GM21381 (cell line): ENCODE measurements around the gene PLG.
"Not testable (repeated sequence)": the region's sequence is repeated elsewhere in the genome, so short reads cannot be mapped to it uniquely, and the experiment has no call there.

Experiments used
- ATAC-seq: cut with Tn5 transposase; IDR thresholded peaks from one replicate; pipeline ENCODE4 v1.9.1; 2021; ENCODE audit warnings: mild to moderate bottlenecking, moderate library complexity; ENCODE audit not compliant: unreplicated experiment

PLG gene

DNA sequence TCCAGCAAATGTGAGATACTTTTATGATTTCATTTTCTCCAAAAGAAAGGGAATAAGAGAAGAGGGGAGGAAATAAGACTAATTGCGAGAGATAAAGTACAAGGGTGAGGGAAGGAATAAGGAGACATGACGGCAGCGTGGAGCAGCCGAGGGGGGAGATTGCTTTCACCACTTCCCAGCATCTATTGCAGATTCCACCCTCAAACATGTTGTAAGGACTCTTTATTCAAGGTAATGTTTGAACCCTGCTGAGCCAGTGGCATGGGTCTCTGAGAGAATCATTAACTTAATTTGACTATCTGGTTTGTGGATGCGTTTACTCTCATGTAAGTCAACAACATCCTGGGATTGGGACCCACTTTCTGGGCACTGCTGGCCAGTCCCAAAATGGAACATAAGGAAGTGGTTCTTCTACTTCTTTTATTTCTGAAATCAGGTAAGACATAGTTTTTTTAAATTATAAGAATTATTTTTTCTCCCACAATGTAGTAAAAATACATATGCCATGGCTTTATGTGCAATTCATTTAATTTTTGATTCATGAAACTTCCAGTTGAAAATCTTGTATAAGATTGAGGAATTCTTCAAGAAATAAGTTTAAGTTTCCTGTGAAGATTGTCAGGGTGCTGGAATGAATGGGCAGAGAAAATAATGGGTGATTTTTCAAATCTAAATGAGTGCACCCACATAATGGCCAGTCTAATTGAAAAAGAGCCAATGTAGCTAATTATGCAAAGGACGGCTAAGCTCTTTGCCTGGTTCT lies at the start of gene PLG:
TSS of gene PLG (plus strand) at position 327 of the 763 bp plus-strand sequence. CDS start at position 388, 61 bp downstream.
- ATAC-seq, result not testable (repeated sequence)

DNA sequence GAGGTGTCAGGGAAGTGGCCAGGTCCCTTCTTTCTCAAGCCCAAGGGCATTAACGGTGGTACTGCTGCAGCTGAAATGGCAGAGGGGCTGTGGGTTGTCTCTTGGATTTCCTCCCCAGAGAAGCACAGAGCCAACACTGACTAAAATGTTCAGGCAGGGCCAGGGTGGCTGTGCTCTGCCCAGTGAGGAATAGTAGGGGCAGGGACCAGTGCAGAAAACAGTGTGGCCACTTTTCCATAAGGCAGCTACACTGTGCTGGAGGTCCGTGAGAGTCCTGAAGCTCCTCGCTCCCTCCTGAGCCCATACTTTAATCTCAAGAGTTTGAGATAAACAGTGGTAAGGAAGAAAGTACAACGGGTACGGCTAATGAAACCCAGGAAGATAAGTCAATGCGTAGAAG lies 42.5 kb upstream of the PLG start:
- no peak for ATAC-seq

DNA sequence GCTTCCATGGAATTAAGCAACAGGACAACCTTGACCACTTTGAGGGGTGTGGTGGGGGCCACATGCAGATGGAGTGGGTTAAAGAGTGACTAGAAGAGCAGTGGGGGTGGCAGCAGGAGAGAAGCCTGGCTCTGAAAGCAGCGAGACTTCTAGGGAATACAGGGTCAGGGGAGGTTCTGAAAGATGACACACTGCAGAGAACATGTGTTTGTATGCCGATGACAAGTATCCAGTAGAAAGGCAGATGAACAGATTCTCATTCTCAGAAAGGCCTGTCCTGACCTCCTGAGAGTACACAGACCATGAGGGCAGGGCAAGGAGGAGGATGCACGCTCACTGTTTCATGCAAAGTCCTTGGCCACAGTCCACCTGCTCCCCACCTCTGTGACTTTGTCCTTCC lies 40.8 kb upstream of the PLG start:
- ATAC-seq, result no peak

DNA sequence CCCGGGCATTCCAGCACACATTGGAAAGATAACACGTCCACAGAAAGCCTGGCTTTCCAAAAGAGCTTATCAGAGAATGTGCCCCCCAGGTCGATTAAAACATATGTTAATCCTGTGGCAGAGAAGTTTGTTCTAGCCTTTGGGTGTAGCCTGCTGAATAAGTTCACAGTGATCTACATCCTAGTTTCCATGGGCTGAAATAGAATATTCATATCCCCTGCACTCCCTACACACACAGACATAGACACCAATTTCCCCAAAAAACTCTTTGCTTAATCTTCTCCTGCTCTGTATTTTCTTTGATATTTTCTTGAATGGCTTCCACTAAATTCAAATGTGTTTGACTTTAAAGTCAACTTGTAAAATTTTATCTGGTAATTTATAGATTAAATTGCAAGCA lies 39.6 kb upstream of the PLG start:
- no peak for ATAC-seq

DNA sequence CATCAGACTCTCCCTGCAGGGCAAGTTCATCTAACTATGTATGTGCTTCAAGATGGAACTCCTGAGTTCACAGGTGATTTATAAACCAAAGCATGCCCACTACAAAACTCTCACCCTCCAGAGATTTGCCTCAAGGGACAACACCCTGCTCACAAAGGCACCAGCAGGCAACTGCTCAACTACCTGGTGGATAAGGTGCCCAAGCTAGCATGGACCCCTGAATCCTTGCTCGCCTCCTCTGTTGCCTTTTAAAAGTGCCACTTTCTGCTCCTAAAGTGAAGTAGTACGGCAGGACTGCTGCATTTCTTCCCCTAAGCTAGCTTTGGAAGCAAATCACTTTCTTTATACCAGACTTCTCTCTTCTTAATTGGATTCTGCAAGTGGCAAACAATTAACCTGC lies 39.2 kb upstream of the PLG start:
- ATAC-seq, result no peak

DNA sequence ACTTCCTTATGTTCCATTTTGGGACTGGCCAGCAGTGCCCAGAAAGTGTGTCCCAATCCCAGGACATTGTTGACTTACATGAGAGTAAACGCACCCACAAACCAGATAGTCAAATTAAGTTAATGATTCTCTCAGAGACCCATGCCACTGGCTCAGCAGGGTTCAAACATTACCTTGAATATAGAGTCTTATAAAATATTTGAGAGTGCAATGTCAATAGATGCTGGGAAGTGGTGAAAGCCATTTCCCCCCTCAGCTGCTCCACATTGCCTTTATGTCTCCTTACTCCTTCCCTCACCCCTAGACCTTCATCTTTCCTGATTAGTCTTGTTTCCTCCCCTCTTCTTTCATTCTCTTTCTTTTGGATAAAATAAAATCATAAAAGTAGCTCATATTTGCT lies 37.8 kb upstream of the PLG start, which contains the start of gene LPA:
TSS of gene LPA (minus strand) at position 78 of the 400 bp plus-strand sequence. CDS start at position 17, 61 bp downstream.
- ATAC-seq, result not testable (repeated sequence)

DNA sequence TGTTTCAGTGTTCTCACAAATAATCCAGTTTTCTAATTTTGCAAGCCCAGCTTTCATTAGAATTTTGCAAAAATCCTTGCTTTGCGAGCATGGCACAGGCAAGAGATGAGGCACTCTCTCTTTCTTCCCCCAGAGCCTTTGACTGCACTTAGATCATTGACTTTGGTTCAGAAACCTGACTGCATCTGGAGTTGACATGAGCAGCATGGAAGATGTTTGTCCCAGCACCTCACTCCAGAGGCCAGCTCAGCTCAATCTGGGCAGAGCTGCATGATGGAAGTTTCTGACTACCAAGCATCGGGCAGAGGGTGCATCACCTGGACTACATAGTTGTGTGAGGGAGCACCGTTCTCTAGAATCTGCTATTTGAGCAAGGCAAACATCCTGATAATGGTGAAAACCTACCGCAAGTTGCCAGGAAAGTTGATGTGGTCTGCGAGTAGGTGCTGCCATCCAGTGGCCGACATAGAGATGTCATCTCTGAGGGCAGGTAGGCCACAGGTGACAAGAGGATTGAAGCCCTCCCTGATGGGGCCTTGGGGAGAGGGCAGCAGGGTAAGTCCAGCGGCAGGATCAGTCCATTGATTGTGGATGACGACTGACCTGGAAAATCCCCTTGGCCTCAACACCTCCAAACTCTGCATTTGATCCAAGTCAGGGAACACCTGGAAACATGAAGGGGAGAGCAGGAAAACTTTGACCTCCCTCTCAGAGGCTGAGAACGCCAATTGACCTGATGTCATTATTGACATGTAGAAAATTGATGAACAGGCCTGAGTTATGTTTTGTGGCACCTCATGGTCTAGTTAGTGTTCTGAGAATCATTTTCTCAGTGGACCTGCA lies 34.2 kb upstream of the PLG start:
- peak; percentile 75 for ATAC-seq

DNA sequence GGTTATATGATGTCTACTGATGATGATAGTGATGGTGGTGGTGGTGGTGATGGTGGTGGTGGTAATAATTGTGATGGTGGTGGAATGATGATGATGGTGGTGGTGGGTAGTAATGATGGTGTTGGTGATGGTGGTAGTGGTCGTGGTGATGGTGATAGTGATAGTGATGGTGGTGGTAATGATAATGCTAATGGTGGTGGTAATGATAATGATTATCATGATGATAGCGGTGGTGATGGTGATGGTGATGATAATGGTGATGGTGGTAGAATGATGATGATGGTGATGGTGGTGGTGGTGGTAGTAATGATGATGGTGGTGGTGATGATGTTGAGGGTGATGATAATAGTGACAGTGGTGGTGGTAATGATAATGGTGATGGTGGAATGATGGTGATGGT lies 33.5 kb upstream of the PLG start:
- no peak for ATAC-seq

DNA sequence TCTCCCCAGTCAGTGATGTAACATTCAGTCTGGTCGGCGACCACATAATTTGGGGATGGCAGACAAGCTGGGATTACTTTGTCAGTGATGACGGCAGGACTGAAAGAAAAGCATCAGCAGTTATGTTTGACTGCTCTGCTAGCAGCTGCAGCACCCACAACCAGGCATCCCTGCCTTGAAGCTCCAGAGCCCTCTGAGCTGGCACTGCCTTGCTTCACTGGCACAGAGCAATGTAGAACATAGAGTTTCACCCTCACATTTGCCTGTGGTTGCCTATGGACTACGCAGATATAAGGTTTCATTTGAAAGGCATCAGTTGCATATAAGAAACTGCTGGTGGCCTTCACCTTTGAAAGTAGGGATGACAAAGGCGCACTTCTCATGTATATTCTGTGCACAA lies 25.6 kb upstream of the PLG start:
- ATAC-seq, result not testable (repeated sequence)

DNA sequence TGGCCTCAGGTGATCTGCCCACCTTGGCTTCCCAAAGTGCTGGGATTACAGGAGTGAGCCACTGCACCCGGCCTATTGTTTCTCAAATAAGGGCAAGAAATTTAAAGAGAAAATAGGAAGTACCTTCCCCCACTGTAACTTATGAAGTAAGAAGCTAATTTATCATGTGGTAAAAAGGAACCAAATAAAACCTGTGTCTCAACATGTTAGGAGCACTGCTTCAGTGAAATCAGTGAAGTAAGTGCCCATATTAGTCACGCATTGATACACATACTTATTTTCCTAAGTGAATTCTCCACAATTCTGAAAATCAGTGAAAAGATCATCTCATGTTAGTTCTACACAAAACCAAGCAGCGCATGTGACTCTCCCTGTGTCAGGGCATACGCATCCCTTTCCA lies 23.8 kb upstream of the PLG start:
- no peak for ATAC-seq

DNA sequence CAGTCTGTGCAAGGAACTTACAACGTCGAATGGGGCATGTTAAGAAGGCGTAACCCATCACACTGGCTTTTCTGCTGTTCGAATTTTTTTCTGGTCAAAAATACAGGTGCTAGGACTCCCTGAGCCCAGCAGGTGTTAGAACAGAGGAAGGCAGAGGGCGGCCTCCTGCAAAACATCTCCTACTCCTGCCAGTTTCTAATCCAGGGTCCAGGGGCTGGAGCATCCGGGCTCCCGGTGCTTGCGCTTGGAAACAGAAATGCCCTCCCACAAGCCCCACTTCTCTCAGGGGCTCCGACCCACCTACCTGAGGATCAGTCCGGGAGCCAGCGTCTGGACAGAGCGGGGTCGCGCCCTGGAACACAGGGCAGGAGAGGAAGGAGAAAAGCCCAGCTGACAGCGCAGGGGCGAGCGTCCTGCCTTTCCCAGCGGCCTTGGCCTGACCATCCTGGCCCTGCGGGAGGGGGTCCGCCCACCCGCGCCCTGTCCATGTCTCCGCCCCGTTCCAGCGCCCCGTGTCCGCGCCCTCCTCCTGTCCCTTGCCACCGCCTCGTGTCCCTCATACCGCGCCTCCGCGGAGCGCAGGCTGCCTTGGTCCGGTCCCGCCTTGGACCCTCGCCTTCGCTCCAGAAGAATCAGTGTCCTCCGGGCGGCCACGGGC lies 23.2 kb upstream of the PLG start:
- no peak for ATAC-seq

DNA sequence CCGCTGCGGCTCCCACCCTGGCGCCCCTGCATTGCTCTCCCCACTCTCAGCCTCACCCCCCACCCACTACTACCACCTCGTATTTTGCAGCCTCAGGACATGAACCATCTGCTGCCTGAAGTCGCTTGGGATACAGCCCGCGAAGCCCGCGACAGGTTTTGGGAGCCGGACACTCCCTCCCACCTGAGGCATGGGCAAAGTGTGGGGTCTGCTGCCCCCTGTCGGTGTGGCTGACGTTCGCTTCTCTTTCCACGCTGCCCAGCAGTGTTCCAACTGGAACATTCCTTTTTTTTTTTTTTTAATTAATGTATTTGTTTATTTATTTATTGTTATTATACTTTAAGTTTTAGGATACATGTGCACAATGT lies 22.7 kb upstream of the PLG start:
- ATAC-seq, result no peak

DNA sequence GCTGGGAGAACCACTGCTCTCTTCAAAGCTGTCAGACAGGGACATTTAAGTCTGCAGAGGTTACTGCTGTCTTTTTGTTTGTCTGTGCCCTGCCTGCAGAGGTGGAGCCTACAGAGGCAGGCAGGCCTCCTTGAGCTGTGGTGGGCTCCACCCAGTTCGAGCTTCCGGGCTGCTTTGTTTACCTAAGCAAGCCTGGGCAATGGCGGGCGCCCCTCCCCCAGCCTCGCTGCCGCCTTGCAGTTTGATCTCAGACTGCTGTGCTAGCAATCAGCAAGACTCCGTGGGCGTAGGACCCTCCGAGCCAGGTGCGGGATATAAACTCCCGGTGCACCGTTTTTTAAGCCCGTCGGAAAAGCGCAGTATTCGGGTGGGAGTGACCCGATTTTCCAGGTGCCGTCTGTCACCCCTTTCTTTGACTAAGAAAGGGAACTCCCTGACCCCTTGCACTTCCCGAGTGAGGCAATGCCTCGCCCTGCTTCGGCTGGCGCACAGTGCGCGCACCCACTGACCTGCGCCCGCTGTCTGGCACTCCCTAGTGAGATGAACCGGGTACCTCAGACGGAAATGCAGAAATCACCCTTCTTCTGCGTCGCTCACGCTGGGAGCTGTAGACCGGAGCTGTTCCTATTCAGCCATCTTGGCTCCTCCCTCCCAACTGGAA lies 16.8 kb upstream of the PLG start:
- not testable (repeated sequence) for ATAC-seq

DNA sequence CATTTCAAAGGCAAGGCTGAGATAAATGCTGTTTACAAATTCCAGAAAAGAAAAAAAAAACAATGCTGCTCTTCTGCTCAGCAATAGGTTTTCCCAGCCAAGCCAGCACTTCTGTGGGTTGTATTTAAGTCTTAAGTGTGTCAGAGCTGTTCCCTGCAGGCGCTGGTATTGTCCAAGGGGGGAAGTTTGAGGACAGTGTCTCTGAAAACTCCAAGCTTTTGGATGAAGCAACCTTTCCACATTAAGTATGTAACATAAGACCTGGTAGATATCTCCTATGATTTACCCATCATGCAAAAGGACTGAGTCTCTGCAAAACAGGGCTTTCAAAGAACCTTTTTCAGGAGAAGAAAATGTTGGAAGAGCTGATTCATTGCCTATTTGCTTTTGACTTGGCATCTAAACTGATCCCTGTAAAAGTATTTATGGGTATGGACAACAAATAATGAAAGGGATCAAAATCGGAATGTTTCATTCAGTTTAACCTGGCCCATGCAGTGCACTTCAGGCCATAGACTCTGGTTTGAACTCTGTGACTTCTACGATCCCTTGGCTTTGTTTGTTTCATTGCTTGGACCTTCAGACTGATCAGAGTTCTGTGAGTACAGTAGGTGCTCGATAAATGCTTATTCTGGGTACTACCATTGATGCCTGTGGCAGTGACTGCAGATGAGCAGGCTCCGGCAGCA lies 16.1 kb upstream of the PLG start:
- no peak for ATAC-seq

DNA sequence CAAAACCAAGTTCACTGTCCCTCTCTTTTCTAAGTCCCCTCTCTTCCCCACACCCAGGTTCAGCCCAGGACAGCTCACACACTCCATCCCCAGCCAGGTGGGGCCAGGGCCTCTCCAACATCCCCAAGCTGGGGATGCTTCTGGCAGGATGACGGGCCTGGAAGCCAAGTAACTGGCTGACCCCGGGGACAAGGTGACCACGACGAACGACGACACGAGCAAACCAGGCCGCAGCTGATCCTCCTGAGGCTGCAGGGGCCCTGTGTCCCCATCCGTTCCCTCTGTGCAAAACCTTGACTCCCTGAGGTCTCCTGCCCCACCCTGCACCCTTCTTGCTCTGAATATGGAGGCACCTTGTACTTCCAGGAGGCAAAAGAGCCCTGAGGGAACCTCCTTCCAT lies 11.6 kb upstream of the PLG start:
- no peak for ATAC-seq

DNA sequence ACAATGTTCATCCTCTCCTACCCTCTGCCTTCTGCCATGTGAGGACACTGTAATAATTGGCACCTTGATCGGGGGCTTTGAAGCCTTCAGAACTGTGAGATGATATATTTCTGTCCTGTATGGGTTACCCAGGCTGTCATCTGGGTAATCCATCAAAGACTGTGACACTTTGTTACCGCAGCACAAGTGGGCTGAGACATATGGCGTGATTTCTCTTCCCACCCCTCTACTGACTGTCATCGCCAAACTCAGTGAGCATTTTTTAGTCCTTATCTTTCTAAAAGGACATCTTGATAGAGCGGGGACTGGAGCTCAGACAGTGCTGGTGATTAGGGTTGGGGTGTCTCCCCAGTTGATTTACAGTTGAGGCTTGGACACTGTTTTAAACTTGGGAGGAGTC lies 10.4 kb upstream of the PLG start:
- ATAC-seq, result no peak

DNA sequence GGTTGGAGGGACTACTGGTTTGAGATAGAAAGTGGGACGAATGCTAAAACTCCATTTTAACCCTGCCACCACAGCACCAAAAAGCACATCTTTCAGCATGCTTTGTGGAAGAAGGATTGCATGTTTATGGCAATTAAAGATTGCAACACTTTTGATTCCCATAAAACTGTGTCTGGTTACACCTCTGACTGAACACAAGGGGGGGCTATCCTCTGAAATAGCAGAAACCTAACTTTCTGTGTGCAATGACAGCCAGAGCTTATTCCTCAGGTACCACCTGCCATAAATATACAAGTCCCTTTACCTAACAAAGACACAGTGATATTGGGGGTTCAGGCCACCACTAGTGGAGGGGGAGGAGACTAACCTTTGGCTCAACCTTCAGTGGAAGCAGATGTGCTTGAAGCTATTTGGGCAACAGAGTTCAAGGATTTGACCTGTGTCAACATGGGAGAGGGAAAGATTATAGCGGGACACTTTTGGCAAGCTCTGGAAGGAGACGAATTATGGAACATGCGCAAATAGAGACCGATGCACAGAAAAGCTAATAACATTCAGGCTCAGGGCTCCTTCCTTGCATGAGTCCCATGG lies 9.6 kb upstream of the PLG start:
- no peak for ATAC-seq

DNA sequence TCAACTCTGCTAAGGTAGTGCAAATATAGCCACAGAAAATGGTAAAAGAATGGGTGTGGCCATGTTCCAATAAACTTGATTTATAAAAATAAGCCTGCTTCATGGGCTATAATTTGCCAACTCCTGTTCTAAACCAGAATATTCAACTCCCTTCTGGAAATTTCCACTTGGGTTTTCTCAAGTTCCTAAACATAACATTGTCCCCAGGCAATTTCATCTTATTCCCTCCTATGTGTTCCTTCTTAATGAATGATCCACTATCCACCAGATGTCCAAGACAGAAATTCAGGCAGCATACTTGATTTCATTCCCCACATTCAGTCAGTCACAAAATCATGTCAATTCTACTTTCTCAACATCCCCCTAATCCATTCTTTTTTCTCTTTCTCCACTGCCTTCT lies 7.0 kb upstream of the PLG start:
- not testable (repeated sequence) for ATAC-seq

DNA sequence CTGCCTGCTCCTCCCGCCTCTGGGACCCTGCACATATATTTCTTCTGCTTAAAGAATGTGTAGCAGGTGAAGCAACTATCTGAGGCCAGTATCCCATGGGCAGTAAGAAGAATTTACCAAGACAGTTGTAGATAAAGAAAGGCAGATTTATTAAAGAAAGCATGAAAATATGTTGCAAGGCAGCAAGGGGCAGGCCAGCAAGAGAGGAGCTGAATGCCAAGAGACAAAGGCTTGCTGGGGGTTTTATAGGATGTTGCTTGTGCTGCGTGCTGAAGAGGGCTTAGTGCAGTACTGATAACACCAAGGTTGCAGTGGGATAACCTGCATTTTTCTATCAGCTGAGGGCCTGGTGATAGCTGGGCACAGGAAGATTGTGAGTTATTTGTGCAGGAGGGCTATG lies 6.4 kb upstream of the PLG start:
- not testable (repeated sequence) for ATAC-seq

DNA sequence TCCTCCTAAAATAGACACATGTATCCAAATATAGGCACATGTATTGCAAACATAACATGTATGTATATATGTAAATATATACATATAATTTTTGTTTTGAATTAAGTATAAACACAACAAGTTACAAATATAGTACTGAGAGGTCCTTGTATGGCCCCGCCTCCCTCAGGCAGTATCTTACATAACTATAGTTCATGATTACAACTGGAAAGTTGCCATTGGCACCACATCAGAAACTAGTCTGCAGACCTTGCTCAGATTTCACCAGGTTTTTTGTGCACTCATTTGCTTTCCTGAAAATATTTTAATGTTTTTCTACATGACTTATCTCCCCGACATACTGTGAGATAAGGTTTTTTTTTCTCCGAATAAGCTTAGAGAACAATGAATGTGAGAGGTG lies 5.2 kb upstream of the PLG start:
- not testable (repeated sequence) for ATAC-seq
